H9 (cell line): Measurements from ENCODE around the gene PAM. TPM values are rescaled to one million over a fixed set of nuclear protein-coding genes. Genes with fewer than 3 reads are reported as not detected.

ENCODE experiments used
- DNase-seq: peaks from one replicate; pipeline ENCODE4 v3.0.0-alpha.2; 2017
- H2AFZ ChIP-seq: one replicate; pipeline ENCODE4 v1.6.1; 2013; ENCODE audit warnings: mild to moderate bottlenecking, low read length, control low read depth, moderate library complexity
- H2AK5ac ChIP-seq: 2 replicates; pipeline ENCODE4 v1.6.1; 2013; ENCODE audit warnings: low read length, control low read depth, mixed read lengths; ENCODE audit not compliant: insufficient read length
- H2BK120ac ChIP-seq: one replicate; pipeline ENCODE4 v1.6.1; 2013; ENCODE audit warnings: low read depth, mild to moderate bottlenecking, low read length, control low read depth, inconsistent platforms; ENCODE audit not compliant: poor library complexity, severe bottlenecking
- H2BK12ac ChIP-seq: 2 replicates; pipeline ENCODE4 v1.6.1; 2013; ENCODE audit warnings: low read length, control low read depth, mixed read lengths, low read depth; ENCODE audit not compliant: insufficient read length
- H2BK15ac ChIP-seq: 2 replicates; pipeline ENCODE4 v1.6.1; 2013; ENCODE audit warnings: low read depth, low read length, control low read depth
- H2BK20ac ChIP-seq: one replicate; pipeline ENCODE4 v1.6.1; 2013; ENCODE audit warnings: low read depth, mild to moderate bottlenecking, low read length, control low read depth, inconsistent platforms; ENCODE audit not compliant: poor library complexity, severe bottlenecking
- H2BK5ac ChIP-seq: 2 replicates; pipeline ENCODE4 v1.6.1; 2013; ENCODE audit warnings: low read length, control low read depth, mixed read lengths; ENCODE audit not compliant: insufficient read length
- H3K14ac ChIP-seq: 2 replicates; pipeline ENCODE4 v1.6.1; 2013; ENCODE audit warnings: low read length, control low read depth; ENCODE audit not compliant: insufficient read depth
- H3K18ac ChIP-seq: 2 replicates; pipeline ENCODE4 v1.6.1; 2013; ENCODE audit warnings: low read depth, mild to moderate bottlenecking, mixed read lengths, low read length, control low read depth; ENCODE audit not compliant: insufficient read length
- H3K23ac ChIP-seq: 2 replicates; pipeline ENCODE4 v1.6.1; 2013; ENCODE audit warnings: low read length, control low read depth, mixed read lengths, low read depth; ENCODE audit not compliant: insufficient read length
- H3K23me2 ChIP-seq: 2 replicates; pipeline ENCODE4 v1.6.1; 2013; ENCODE audit warnings: low read depth, mild to moderate bottlenecking, mixed read lengths, low read length, control low read depth; ENCODE audit not compliant: insufficient read length, poor library complexity, severe bottlenecking
- H3K27ac ChIP-seq: 2 replicates; pipeline ENCODE4 v1.5.1; 2013; ENCODE audit warnings: low read length, control low read depth, mixed read lengths, low read depth; ENCODE audit not compliant: insufficient read length
- H3K27me3 ChIP-seq: 2 replicates; pipeline ENCODE4 v1.6.1; 2013; ENCODE audit warnings: low read length, control low read depth, inconsistent platforms; ENCODE audit not compliant: insufficient read depth
- H3K4ac ChIP-seq: 2 replicates; pipeline ENCODE4 v1.6.1; 2013; ENCODE audit warnings: low read depth, mild to moderate bottlenecking, control low read depth, inconsistent platforms, low read length, moderate library complexity
- H3K4me1 ChIP-seq: 2 replicates; pipeline ENCODE4 v1.6.1; 2013; ENCODE audit warnings: low read length, control low read depth, inconsistent platforms; ENCODE audit not compliant: insufficient read depth
- H3K4me2 ChIP-seq: 2 replicates; pipeline ENCODE4 v1.6.1; 2013; ENCODE audit warnings: low read length, control low read depth, mixed read lengths; ENCODE audit not compliant: insufficient read length, insufficient read depth
- H3K56ac ChIP-seq: 2 replicates; pipeline ENCODE4 v1.6.1; 2013; ENCODE audit warnings: low read depth, mild to moderate bottlenecking, mixed read lengths, low read length, control low read depth; ENCODE audit not compliant: insufficient read length
- H3K79me1 ChIP-seq: 2 replicates; pipeline ENCODE4 v1.6.1; 2013; ENCODE audit warnings: low read depth, mild to moderate bottlenecking, moderate library complexity, low read length, control low read depth, inconsistent platforms; ENCODE audit not compliant: insufficient read depth, poor library complexity, severe bottlenecking
- H3K79me2 ChIP-seq: 2 replicates; pipeline ENCODE4 v1.6.1; 2013; ENCODE audit warnings: low read length, control low read depth, inconsistent platforms; ENCODE audit not compliant: insufficient read depth
- H3K9ac ChIP-seq: 2 replicates; pipeline ENCODE4 v1.6.1; 2013; ENCODE audit warnings: low read length, control low read depth, mixed read lengths; ENCODE audit not compliant: insufficient read length; ENCODE audit errors: extremely low read depth
- H3K9me3 ChIP-seq: one replicate; pipeline ENCODE4 v1.6.1; 2013; ENCODE audit warnings: low read depth, low read length, inconsistent platforms; ENCODE audit not compliant: control insufficient read depth
- H3T11ph ChIP-seq: one replicate; pipeline ENCODE4 v1.6.1; 2013; ENCODE audit warnings: mild to moderate bottlenecking, low read length, control low read depth, inconsistent platforms
- H4K20me1 ChIP-seq: one replicate; pipeline ENCODE4 v1.6.1; 2013; ENCODE audit not compliant: control insufficient read depth, insufficient read length, insufficient read depth
- H4K5ac ChIP-seq: 2 replicates; pipeline ENCODE4 v1.6.1; 2013; ENCODE audit warnings: low read depth, mild to moderate bottlenecking, mixed read lengths, low read length, control low read depth; ENCODE audit not compliant: insufficient read length
- H4K8ac ChIP-seq: replicated peaks from 2 replicates; pipeline ENCODE4 v1.6.1; 2013; ENCODE audit warnings: low read length, control low read depth, mixed read lengths, low read depth; ENCODE audit not compliant: insufficient read length
- H4K91ac ChIP-seq: 2 replicates; pipeline ENCODE4 v1.6.1; 2013; ENCODE audit warnings: low read depth, mild to moderate bottlenecking, moderate library complexity, mixed read lengths, low read length, control low read depth; ENCODE audit not compliant: insufficient read length
- H3K27ac Mint-ChIP-seq, 3 experiments: 2 replicates in 2 of 3; 3 replicates in 1 of 3; pipeline ENCODE4 v1.8.0; 2020 to 2021; ENCODE audit warnings: mixed read lengths in 3 of 3, mild to moderate bottlenecking in 1 of 3, moderate library complexity in 1 of 3
- H3K27me3 Mint-ChIP-seq: 2 replicates; pipeline ENCODE4 v1.8.0; 2021; ENCODE audit warnings: low read depth, mild to moderate bottlenecking, moderate library complexity, mixed read lengths
- H3K36me3 Mint-ChIP-seq, 3 experiments: 2 replicates in 2 of 3; 3 replicates in 1 of 3; pipeline ENCODE4 v1.8.0; 2020 to 2021; ENCODE audit warnings: low read depth in 3 of 3, mixed read lengths in 3 of 3; ENCODE audit not compliant: insufficient read depth in 1 of 3
- H3K4me1 Mint-ChIP-seq, 2 experiments: 2 replicates each; pipeline ENCODE4 v1.8.0; 2020; ENCODE audit warnings: mixed read lengths in 2 of 2
- H3K4me3 Mint-ChIP-seq, 2 experiments: 2 replicates in 1 of 2; 3 replicates in 1 of 2; pipeline ENCODE4 v1.8.0; 2020 to 2021; ENCODE audit warnings: mild to moderate bottlenecking in 2 of 2, mixed read lengths in 2 of 2, moderate library complexity in 1 of 2
- H3K9me3 Mint-ChIP-seq, 2 experiments: 2 replicates in 1 of 2; 3 replicates in 1 of 2; pipeline ENCODE4 v1.8.0; 2020; ENCODE audit warnings: mild to moderate bottlenecking in 2 of 2, mixed read lengths in 2 of 2, moderate library complexity in 1 of 2
- CTCF ChIP-seq: fragments of 200-600 bp; sonication (generic); conservative IDR thresholded peaks from 3 replicates; pipeline ENCODE4 v1.8.0; 2021; ENCODE audit warnings: antibody characterized with exemption, mild to moderate bottlenecking
- total RNA-seq: library from RNA; stranded (reverse); gene quantifications from 2 replicates; pipeline ENCODE4 v1.2.1, GENCODE V29; 2021

Gene PAM
- total RNA-seq, 1 experiment from 2014 or later: 31.5 TPM

GRCh38 chr5:102841021-102841420 is 85.9 kb downstream of the PAM start:
- no peaks in the 10 kb centered on the region for H3K4me1 Mint-ChIP-seq
- H4K8ac ChIP-seq: no peak overlapping the region
- no peak overlapping the region for H3K27ac Mint-ChIP-seq
- no peaks in the 10 kb centered on the region; the same call in 1 of the 2 replicates for H3K4me1 ChIP-seq
- no peak overlapping the region for H3K14ac ChIP-seq
- H3K27ac ChIP-seq: no peak overlapping the region
- H3K4me2 ChIP-seq: no peak overlapping the region
- H2BK15ac ChIP-seq: no peak overlapping the region
- H2BK5ac ChIP-seq: no peak overlapping the region
- H3K4ac ChIP-seq: no peak overlapping the region
- no peak overlapping the region for H4K5ac ChIP-seq
- H3K9me3 ChIP-seq: no peaks in the 10 kb centered on the region
- H3T11ph ChIP-seq: no peak overlapping the region
- H3K27me3 Mint-ChIP-seq: no peaks in the 10 kb centered on the region
- no peak overlapping the region for H2AFZ ChIP-seq
- H3K9me3 Mint-ChIP-seq: peaks cover 3% of the 10 kb centered on the region in 2 experiments; a peak in 3 of 5 replicates
- H2BK120ac ChIP-seq: no peak overlapping the region
- no peak overlapping the region for H3K4me3 Mint-ChIP-seq
- no peaks in the 10 kb centered on the region for H3K79me1 ChIP-seq
- H3K36me3 Mint-ChIP-seq: peaks cover 0 to 4% (median 1%) of the 10 kb centered on the region in 3 experiments; a peak in 4 of 7 replicates
- H3K18ac ChIP-seq: no peak overlapping the region
- no peak overlapping the region for H2AK5ac ChIP-seq
- H4K91ac ChIP-seq: no peak overlapping the region
- H3K9ac ChIP-seq: no peak overlapping the region
- H3K23me2 ChIP-seq: no peaks in the 10 kb centered on the region
- H3K79me2 ChIP-seq: no peaks in the 10 kb centered on the region
- no peak overlapping the region for H2BK12ac ChIP-seq
- no peak overlapping the region for H2BK20ac ChIP-seq
- no peaks in the 10 kb centered on the region for H3K27me3 ChIP-seq
- no peaks in the 10 kb centered on the region for H4K20me1 ChIP-seq
- no peak overlapping the region for H3K23ac ChIP-seq
- TF ChIP-seq CTCF: no peak
- no peak overlapping the region for H3K56ac ChIP-seq
- no peak for DNase-seq
